ENCODE data around the gene PACS2.

The PACS2 gene

GRCh38 chr14:105381446-105382342 is 67.1 kb downstream of the PACS2 start:
- DNase-seq (ENCODE audit: low read depth) = no peak
- TF ChIP-seq POLR2A (IDR thresholded peaks at IDR 0.05; ENCODE audit: extremely low read depth, insufficient read length) (no peak), CTCF (IDR thresholded peaks at IDR 0.05; ENCODE audit: low read depth, low read length) (no peak), MYC (IDR thresholded peaks at IDR 0.05; ENCODE audit: low read depth, low read length) (no peak)
- TF ChIP-seq, protein P1, sequence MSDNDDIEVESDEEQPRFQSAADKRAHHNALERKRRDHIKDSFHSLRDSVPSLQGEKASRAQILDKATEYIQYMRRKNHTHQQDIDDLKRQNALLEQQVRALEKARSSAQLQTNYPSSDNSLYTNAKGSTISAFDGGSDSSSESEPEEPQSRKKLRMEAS (IDR thresholded peaks at IDR 0.05; ENCODE audit: low read depth, low read length) = no peak
- no peak overlapping the region for H3K4me3 ChIP-seq (ENCODE audit: low read depth, low read length)

DNA sequence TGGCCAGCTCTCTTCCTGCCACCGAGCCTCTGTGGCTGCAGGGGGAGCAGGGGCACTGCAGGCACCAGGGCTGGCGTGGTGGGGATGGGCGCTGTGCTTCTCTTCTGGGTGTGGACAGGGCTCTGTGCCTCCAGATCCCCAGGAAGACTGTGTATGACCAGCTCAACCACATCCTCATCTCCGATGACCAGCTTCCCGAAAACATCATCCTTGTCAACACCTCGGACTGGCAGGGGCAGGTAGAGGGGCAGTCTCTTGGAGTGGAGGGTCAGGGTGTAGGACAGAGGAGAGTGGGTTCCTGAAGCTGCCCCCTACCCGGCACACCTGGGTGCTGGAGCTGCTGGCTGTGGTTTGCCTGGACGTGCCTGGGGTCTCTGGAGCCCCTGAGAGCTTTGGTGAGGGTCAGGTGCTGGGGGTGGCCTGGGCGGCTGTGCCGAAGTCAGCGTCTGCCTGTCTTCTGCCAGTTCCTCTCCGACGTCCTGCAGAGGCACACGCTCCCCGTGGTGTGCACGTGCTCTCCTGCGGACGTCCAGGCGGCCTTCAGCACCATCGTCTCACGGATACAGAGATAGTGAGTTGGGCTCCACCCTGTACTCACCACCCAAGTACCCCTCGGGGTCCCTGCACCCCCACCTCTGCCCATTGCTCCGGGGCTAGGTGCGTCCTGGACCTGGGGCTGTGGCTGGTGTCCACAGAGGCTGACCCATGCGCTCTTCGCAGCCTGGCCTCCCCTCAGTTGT is 68.0 kb downstream of the PACS2 start:
- TF ChIP-seq POLR2A (IDR thresholded peaks at IDR 0.05; ENCODE audit: extremely low read depth, insufficient read length) (no peak), MYC (IDR thresholded peaks at IDR 0.05; ENCODE audit: low read depth, low read length) (no peak), CTCF (IDR thresholded peaks at IDR 0.05; ENCODE audit: low read depth, low read length) (no peak)
- TF ChIP-seq, protein P1 (IDR thresholded peaks at IDR 0.05; ENCODE audit: low read depth, low read length) = no peak
- no peak overlapping the region for H3K4me3 ChIP-seq (ENCODE audit: low read depth, low read length)
- DNase-seq (ENCODE audit: low read depth) = no peak

- no peak for DNase-seq (ENCODE audit: low read depth)
- no peak overlapping the region for H3K4me3 ChIP-seq (ENCODE audit: low read depth, low read length)
- TF ChIP-seq POLR2A (IDR thresholded peaks at IDR 0.05; ENCODE audit: extremely low read depth, insufficient read length) (no peak), CTCF (IDR thresholded peaks at IDR 0.05; ENCODE audit: low read depth, low read length) (no peak), MYC (IDR thresholded peaks at IDR 0.05; ENCODE audit: low read depth, low read length) (no peak)
- TF ChIP-seq, protein P1 (IDR thresholded peaks at IDR 0.05; ENCODE audit: low read depth, low read length) = no peak
Measured at GRCh38 chr14:105383083-105383730, 68.7 kb downstream of the PACS2 start.

DNA sequence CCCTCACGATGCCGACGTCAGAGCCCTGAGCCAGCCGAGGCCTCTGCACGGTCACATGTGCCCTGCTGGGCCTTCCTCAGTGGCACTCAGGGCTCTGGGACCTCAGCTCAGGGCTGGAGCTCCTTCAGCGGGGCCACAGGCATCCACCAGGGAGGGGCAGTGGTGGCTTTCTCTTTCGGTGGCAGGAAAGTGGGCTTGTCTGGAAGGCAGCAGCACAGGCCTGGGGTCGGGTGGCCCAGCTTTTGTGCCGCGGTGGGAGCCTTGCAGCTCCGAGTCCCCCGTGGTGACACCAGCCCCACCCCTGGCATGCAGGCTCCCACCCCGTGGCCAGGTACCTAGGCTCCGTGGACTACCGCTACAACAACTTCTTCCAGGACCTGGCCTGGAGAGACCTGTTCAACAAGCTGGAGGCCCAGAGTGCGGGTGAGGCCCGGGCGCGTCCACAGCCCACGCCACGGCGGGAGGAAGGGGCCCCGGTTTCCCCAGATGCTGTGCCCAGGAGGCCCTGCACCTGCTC is 69.6 kb downstream of the PACS2 start:
- TF ChIP-seq MYC (IDR thresholded peaks at IDR 0.05; ENCODE audit: low read depth, low read length) (no peak), POLR2A (IDR thresholded peaks at IDR 0.05; ENCODE audit: extremely low read depth, insufficient read length) (no peak), CTCF (IDR thresholded peaks at IDR 0.05; ENCODE audit: low read depth, low read length) (no peak)
- TF ChIP-seq, protein P1 (IDR thresholded peaks at IDR 0.05; ENCODE audit: low read depth, low read length) = no peak
- no peak for DNase-seq (ENCODE audit: low read depth)
- H3K4me3 ChIP-seq (ENCODE audit: low read depth, low read length) = no peak overlapping the region

DNA sequence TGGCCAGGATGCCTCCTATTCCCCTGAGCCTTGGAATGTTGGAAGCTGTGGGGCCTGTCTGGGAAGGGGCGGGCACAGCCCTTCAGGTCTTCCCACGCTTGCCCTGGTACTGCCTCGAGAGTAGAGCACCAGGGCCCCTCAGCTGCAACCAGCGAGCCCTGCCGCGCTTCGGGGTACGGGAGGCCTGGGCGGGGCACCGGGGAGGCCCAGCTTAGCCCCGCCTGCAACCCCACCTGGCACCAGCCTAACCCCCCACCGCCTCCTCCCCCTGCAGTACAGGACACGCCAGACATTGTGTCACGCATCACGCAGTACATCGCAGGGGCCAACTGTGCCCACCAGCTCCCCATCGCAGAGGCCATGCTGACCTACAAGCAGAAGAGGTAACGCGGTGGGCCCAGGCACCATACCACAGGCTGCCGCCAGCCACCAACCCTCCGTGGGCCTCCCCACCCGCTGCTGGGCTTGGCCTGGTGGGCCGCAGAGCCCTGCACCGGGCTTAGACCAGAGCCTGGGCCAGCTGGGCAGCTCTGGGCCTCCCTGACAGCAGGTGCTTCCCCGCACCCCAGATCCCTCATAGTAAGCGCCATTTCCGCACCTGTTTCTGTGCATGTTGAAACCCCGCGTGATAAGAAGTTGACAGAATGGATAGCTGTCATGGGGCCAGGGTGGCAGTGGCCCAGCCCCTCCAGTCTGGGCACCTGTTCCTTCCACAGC is 70.2 kb downstream of the PACS2 start:
- TF ChIP-seq POLR2A (IDR thresholded peaks at IDR 0.05; ENCODE audit: extremely low read depth, insufficient read length) = no peak
- TF ChIP-seq, protein P1 (IDR thresholded peaks at IDR 0.05; ENCODE audit: low read depth, low read length) = no peak
- no peak for TF ChIP-seq CTCF (IDR thresholded peaks at IDR 0.05; ENCODE audit: low read depth, low read length)
- TF ChIP-seq MYC (IDR thresholded peaks at IDR 0.05; ENCODE audit: low read depth, low read length) = no peak
- no peak for DNase-seq (ENCODE audit: low read depth)
- H3K4me3 ChIP-seq (ENCODE audit: low read depth, low read length) = no peak overlapping the region
